ENCODE measurements around the gene MYT1. TPM values are rescaled to one million over a fixed set of nuclear protein-coding genes. Genes with fewer than 3 reads are reported as not detected.
"Not testable (repeated sequence)": the region's sequence is repeated elsewhere in the genome, so short reads cannot be mapped to it uniquely, and the experiment has no call there.

MYT1 gene
- total RNA-seq, 3 donors from 2014 or later = 0.12 to 0.76 (median 0.14) TPM

- no peak for TF ChIP-seq CTCF (IDR thresholded peaks at IDR 0.05)
- intact Hi-C loops (cut with DNase I, micrococcal nuclease) = no loop called here
- DNase-seq = no peak
These were observed 12.3 kb downstream of the MYT1 start for GRCh38 chr20:64176551-64176950.

GRCh38 chr20:64176971-64177370 is 12.7 kb downstream of the MYT1 start:
- no peak for DNase-seq
- no peak overlapping the region for H3K4me3 ChIP-seq
- no peaks in the 10 kb centered on the region for H3K36me3 ChIP-seq (ENCODE audit: low read depth)
- no peak for TF ChIP-seq CTCF (IDR thresholded peaks at IDR 0.05)
- no peaks in the 10 kb centered on the region for H3K9me3 ChIP-seq
- H3K4me1 ChIP-seq (ENCODE audit: low read depth) = no peaks in the 10 kb centered on the region
- intact Hi-C loops (cut with DNase I, micrococcal nuclease) = no loop called here
- no peak for ATAC-seq

More at GRCh38 chr20:64176551-64176950, 12.3 kb downstream of the MYT1 start:
- no peak overlapping the region for H3K4me3 ChIP-seq
- no peaks in the 10 kb centered on the region for H3K4me1 ChIP-seq (ENCODE audit: low read depth)
- no peaks in the 10 kb centered on the region for H3K36me3 ChIP-seq (ENCODE audit: low read depth)
- no peaks in the 10 kb centered on the region for H3K9me3 ChIP-seq
- no peak for ATAC-seq

GRCh38 chr20:64177384-64177783 is 13.1 kb downstream of the MYT1 start:
- ATAC-seq (no peak), DNase-seq (no peak)
- H3K9me3 ChIP-seq = no peaks in the 10 kb centered on the region
- TF ChIP-seq CTCF (IDR thresholded peaks at IDR 0.05) = no peak
- intact Hi-C loops (cut with DNase I, micrococcal nuclease) = no loop called here
- no peak overlapping the region for H3K4me3 ChIP-seq
- no peaks in the 10 kb centered on the region for H3K4me1 ChIP-seq (ENCODE audit: low read depth)
- no peaks in the 10 kb centered on the region for H3K36me3 ChIP-seq (ENCODE audit: low read depth)

GRCh38 chr20:64177787-64178186 is 13.5 kb downstream of the MYT1 start:
- ATAC-seq = no peak
- H3K4me3 ChIP-seq = no peak overlapping the region
- TF ChIP-seq CTCF (IDR thresholded peaks at IDR 0.05) = no peak

GRCh38 chr20:64178925-64179324 is 14.7 kb downstream of the MYT1 start:
- DNase-seq; ATAC-seq; H3K36me3 ChIP-seq (ENCODE audit: low read depth); H3K4me3 ChIP-seq; H3K9me3 ChIP-seq; H3K4me1 ChIP-seq (ENCODE audit: low read depth); intact Hi-C loops (cut with DNase I, micrococcal nuclease): not testable (repeated sequence)

More at GRCh38 chr20:64177787-64178186, 13.5 kb downstream of the MYT1 start:
- Histone ChIP-seq H3K36me3 (ENCODE audit: low read depth) (no peaks in the 10 kb centered on the region), H3K4me1 (ENCODE audit: low read depth) (no peaks in the 10 kb centered on the region), H3K9me3 (no peaks in the 10 kb centered on the region)
- intact Hi-C loops (cut with DNase I, micrococcal nuclease) = no loop called here
- no peak for DNase-seq

GRCh38 chr20:64179805-64180204 is 15.6 kb downstream of the MYT1 start:
- ATAC-seq (no peak), DNase-seq (no peak)
- Histone ChIP-seq H3K36me3 (ENCODE audit: low read depth) (no peaks in the 10 kb centered on the region), H3K9me3 (no peaks in the 10 kb centered on the region), H3K4me3 (no peak overlapping the region), H3K4me1 (ENCODE audit: low read depth) (no peaks in the 10 kb centered on the region)
- intact Hi-C loops (cut with DNase I, micrococcal nuclease) = no loop called here
- TF ChIP-seq CTCF (IDR thresholded peaks at IDR 0.05) = no peak
